ENCODE data around the gene MIOX.

Gene MIOX

DNA sequence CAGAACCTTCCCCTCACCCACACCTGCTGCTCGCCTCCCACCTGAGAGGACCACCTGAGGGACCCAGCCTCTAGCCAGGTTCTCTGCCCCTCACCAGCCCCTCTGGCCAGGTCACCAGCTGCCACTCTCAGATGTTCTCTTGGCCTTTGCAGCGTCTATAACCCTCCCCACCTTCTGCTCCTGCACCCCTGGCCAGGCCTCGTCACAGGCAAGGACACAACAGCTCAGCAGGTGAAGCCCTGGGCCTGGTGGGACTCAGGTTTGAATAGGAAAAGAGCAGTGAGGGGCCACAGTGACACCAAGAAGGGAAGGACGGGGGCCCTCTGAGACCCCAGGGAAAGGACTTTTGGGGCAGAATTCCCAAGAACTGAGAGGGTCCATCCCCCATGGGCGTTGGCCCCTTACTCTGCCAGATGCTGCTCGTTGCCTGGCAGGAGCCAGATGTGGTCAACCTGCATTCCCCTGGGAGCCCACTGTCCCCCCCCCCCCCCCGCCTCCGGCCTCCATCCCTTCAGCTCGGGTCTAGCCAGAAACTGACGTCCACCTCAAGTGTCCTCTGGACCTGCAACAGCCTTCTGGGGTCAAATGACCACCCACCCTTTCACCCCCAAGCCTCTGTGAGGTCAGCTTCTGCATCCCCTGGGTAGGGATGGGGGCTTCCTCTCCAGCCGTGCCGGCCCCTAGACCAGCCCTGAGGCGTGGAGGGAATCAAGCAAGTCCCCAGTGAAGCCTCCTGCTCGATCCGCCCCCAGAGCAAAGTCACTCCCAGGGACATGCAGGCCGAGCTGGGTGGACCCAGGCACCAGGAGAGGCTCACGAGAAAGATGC, 40.6 kb upstream of the MIOX start:
- DNase-seq (ENCODE audit: extremely low read depth, low read depth), result no peak
- TF ChIP-seq, protein P1, sequence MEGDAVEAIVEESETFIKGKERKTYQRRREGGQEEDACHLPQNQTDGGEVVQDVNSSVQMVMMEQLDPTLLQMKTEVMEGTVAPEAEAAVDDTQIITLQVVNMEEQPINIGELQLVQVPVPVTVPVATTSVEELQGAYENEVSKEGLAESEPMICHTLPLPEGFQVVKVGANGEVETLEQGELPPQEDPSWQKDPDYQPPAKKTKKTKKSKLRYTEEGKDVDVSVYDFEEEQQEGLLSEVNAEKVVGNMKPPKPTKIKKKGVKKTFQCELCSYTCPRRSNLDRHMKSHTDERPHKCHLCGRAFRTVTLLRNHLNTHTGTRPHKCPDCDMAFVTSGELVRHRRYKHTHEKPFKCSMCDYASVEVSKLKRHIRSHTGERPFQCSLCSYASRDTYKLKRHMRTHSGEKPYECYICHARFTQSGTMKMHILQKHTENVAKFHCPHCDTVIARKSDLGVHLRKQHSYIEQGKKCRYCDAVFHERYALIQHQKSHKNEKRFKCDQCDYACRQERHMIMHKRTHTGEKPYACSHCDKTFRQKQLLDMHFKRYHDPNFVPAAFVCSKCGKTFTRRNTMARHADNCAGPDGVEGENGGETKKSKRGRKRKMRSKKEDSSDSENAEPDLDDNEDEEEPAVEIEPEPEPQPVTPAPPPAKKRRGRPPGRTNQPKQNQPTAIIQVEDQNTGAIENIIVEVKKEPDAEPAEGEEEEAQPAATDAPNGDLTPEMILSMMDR (IDR thresholded peaks at IDR 0.05; ENCODE audit: low read depth, low read length, missing control alignments), result no peak
- no peak overlapping the region for H3K4me3 ChIP-seq (replicated peaks; ENCODE audit: low read depth, low read length)

DNA sequence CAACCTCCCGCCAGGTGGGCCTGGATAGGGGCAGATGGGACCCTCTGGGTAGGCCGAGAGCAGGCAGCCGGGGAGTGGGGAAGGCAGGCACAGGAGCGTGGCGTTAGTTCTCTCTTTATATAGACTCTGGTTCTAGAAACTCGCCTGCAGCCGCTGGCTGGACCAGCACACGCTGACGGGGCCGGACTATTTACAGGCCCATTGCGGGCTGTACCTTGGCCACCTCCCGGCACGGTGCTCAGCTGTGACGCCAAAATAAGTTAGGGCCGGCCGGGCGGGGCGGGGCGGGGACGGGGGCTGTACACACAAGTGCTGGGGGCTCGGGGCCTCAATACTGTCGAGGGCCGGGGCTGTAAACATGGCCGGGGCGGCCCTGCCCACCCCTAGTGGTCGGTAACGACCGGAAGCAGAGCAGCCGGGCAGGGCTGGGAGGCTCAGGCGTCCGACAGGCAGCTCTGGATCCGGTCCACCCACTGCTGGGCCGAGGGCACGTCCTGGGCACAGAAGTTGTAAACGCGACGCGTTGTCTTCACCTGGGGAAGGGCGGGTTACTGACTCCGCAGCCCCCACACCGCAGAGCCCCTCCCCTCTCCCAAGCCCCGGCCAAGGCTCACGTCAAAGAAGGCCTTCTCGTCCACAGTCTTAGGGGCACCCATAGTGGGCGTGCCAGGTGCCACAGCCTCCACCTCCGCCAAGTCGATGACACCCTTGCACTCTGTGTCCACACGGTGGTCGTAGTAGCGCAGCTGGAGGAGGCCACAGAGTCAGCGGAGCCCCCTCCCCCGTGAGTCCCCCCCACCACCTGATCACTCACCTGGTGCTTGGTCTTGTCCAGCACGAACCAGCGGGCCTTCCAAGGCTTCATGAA, 39.7 kb upstream of the MIOX start:
- DNase-seq (ENCODE audit: extremely low read depth, low read depth), result no peak
- no peak overlapping the region for H3K4me3 ChIP-seq (replicated peaks; ENCODE audit: low read depth, low read length)
- TF ChIP-seq, protein P1 (IDR thresholded peaks at IDR 0.05; ENCODE audit: low read depth, low read length, missing control alignments), result no peak

DNA sequence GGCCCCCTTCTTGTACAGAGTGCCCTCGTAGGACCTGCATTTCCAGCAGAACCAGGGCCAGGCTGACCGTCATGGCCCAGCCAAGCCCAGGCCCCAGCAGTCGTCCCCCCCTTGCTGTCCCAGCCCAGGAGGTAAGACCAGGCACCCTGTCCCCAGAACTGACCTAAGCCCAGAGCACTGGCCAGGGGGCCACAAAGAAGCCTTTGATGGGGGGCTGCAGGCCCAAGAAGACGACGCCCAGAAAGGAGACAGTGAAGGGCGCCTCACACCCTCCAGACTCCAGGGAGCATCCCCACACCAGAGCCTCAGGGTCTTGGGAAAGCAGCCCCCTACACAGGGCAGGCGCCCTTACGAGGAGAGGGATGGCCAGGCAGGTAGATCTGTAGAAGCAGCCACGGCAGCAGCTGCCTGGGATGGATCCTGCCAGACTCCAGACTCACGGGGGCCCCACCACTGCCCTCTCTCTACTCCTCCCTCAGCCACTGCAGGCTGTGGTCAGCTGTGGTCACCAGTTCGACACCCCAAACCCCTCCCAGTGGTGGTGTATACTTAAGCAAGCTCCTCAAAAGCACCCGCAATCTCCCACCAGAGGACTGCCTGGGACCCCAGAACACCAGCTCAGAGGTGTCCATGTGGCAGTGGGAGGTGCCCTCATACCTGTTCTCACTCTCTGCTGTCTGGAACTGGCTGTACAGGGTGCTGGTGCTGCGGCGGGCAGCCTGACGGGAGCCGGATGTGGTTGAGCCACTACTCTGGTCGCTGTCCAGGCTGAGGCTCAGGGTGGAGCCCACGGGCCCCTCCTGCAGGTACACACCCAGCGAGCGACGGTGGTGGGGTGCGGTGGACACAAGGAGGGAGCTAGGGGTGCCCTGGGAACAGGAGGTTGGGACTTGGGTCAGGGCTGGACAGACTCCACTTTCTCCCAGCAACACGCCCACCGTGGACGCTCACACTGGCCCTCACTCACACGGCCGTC, 38.8 kb upstream of the MIOX start:
- DNase-seq (ENCODE audit: extremely low read depth, low read depth), result no peak
- TF ChIP-seq, protein P1 (IDR thresholded peaks at IDR 0.05; ENCODE audit: low read depth, low read length, missing control alignments), result no peak
- H3K4me3 ChIP-seq (replicated peaks; ENCODE audit: low read depth, low read length), result no peak overlapping the region

DNA sequence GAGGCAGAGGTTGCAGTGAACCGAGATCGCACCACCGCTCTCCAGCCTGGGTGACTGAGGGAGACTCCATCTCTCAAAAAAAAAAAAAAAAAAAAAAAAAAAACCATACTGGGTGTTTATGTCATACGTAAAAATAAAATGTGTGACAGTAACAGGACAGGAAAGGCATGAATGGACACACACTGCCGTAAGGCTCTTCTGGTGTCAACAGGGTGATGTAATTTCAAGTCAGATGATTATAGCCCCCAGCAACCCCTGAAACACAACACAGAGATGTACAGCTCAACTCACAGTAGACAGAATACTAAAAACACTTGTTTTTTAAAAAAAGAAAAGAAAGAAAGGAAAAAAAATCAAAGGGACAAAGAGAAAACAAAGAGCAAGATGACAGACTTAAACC, 34.0 kb upstream of the MIOX start:
- TF ChIP-seq, protein P1 (IDR thresholded peaks at IDR 0.05; ENCODE audit: low read depth, low read length, missing control alignments), result no peak
- no peak overlapping the region for H3K4me3 ChIP-seq (replicated peaks; ENCODE audit: low read depth, low read length)
- no peak for DNase-seq (ENCODE audit: extremely low read depth, low read depth)

DNA sequence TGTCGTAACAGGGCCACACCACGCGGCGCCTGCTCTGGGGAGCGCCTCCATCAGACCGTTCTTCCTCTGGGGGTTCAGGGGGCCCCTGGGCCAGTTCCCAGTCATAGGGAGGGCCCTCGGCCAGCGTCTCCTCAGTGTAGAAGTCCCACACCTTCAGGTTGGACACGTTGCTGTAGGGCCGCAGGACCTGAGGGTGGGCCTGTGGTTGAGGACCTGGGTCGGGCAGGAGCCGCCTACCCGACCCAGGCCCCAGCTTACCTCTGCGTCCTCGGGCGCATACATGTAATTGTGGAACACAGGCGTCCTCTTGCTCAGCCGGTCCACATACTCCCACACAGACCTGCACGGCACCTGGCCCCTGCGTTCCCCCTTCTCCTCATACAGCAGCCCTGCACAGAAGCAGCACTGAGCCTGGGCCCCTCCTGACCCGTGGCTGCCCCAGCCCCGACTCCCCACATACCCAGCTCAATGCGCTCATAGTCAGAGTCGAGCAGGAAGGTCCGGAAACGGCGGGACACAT, 32.0 kb upstream of the MIOX start:
- no peak for DNase-seq (ENCODE audit: extremely low read depth, low read depth)
- no peak overlapping the region for H3K4me3 ChIP-seq (replicated peaks; ENCODE audit: low read depth, low read length)
- TF ChIP-seq, protein P1 (IDR thresholded peaks at IDR 0.05; ENCODE audit: low read depth, low read length, missing control alignments), result no peak

DNA sequence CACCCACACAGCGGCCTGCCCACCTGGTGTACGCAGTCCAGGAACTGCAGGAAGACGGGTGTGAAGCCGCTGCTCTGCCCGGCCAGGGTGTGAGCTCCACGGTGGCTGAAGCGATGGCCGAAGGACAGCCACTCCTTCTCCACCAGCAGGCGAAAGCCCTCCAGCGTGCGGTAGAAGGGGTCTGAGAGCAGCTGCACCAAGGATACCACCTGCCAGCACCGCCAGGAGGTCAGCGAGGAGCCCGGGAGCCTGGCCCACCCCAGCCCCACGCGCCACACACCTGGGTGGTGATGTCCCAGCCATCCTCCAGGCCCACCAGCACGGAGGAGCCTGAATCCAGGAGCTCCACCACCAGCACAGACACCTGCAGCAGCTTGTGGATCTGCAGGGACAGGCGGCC, 31.5 kb upstream of the MIOX start:
- TF ChIP-seq, protein P1 (IDR thresholded peaks at IDR 0.05; ENCODE audit: low read depth, low read length, missing control alignments), result no peak
- H3K4me3 ChIP-seq (replicated peaks; ENCODE audit: low read depth, low read length), result no peak overlapping the region
- no peak for DNase-seq (ENCODE audit: extremely low read depth, low read depth)

Data from HFF-Myc (cell line).